Activated T-cell treated with anti-CD3 and anti-CD28 coated beads for 48 hours (primary cell): ENCODE data around the gene LRP1.

Experiments
- DNase-seq: peaks from one replicate; pipeline ENCODE4 v3.0.0-alpha.2; 2020; ENCODE audit warnings: low read depth

The LRP1 gene

DNA sequence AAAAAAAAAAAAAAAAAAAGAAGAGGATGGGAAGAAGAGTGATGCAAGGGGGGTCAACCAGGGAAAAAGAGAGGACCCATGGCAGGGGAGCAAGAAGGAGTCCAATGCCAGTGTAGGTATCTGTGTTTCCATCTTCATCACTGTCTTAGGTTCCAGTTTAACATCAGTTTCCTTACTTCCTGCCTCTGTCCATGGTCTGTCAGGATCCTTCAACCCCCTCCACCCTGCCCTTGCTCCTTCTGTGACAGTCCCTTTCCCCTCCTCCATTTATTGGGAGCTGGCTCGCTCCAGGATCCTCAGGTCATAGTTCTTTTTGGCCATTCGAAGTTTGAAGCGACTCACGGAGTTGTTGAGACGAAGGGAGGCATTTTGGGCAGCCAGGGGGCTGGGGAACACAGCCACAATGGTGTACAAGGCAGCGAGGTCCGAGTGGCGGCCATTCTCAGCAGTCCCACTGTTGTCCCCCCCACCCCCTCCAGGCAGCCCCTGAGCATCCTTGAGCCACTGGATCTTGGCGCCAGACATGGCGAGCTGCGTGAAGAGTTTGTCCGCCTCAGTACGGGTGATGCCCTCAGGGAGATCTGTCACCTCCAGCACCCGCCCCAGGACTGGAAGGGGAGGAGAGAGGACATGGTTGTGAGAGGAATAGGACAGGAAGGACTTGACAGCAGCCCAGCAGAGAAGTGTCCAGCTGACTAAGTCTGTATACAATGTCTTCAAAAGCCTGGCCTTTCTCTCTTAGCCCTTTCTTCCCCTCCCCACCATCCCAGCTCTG is 126.4 kb downstream of the LRP1 start:
- no peak for DNase-seq

DNA sequence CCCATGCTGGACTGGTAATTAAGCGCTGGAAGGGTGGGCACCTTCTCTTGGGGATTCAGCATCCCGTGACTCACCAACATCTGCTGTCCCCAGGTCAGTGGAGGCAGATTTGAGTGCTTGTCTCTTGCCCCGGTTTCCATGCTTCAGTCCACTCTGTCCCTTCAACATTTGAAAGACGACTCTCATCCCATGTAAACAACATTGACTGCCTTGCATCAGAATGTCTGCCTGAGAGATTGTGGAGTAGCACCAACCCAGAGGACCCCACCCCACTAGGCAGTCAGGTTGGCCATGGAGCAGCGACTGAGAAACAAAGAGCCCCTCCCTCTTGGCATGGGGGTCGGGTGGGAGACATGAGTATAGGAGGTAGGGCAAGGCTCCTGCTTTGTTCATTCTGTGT is 127.6 kb downstream of the LRP1 start:
- DNase-seq, result no peak

DNA sequence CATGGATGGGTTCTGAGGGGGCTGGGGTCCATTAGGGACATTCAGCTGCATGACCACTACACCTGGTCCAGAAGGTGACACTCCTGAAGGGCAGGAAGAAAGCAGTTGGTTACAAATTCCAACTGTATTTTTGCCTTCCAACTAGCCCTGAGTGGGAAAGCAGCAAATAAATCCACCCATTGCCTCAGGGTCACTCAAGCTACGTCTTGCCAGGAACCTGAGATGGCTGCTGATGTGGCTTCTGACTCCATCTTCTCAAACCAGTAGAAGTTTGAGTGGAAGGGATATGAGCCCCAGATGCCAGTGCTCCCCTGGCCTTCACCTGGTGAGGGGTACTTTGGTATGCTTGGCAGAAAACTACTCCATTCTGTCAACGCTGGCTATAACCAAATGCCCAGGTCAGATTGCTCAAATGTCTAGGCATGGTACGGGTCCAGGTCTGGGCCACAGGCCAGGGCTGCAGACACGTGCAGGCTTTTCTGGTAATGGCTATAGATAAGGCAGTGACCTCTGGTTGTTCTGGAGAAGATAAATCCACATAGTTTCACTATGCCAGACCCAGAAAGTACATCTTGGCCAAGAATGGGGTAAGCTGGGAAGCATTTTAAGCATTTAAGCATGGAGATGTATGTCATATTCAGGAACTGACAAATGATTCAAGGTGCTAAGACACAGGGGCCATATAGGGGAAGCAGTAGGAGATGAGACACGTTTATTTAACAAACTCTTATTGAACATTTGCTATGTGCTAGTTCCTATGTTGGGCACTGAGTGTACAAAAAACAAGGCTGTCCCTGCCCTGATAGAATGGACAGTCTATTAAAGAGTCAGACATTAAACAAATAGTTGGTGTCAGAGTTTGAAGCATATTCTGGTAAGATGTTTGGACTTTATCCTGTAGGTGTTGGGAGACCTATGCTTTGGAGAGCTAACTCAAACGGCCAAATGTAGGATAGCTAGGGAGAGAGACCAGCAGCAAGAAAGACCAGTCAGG is 131.0 kb downstream of the LRP1 start:
- DNase-seq, result no peak

DNA sequence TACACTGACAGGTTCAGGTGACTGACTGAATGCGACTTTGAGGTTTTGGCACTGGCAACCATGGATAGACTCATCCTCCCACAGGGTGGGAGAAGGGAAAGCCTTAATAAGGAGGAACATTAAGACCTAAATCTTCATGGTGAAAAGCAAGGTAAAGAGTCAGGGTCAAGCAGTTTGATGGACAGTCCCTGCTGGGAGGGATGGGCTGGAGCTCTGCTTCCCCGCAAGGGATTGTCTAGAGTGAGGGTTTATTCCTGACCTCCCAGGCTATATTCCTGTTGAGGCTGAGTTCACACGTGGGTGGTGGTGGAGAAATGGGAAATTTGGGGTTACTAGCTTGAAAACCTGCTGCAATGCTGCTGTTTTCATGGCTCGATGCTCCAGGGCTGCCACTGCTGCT is 132.1 kb downstream of the LRP1 start:
- DNase-seq, result no peak

DNA sequence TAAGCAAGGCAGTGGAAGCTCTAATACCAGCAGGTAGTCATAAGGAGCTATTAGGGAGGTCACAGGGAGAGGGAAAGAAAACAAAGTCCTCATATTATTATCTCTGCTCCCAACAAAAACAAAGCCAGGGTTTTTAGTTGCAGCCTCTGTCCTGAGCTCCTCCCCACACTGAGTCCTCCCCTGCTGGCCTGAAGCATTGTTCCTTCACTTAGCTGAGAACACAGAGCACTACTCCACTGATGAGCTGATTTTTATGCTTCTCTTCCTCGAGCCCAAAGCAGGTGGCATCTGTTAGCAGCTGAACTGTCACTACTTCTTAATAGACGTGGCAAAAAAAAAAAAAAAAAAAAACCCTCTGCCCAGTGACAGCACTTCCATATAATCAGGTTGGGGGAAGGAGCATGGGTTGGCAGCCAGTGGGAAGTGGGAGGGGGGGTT is 133.2 kb downstream of the LRP1 start:
- no peak for DNase-seq

DNA sequence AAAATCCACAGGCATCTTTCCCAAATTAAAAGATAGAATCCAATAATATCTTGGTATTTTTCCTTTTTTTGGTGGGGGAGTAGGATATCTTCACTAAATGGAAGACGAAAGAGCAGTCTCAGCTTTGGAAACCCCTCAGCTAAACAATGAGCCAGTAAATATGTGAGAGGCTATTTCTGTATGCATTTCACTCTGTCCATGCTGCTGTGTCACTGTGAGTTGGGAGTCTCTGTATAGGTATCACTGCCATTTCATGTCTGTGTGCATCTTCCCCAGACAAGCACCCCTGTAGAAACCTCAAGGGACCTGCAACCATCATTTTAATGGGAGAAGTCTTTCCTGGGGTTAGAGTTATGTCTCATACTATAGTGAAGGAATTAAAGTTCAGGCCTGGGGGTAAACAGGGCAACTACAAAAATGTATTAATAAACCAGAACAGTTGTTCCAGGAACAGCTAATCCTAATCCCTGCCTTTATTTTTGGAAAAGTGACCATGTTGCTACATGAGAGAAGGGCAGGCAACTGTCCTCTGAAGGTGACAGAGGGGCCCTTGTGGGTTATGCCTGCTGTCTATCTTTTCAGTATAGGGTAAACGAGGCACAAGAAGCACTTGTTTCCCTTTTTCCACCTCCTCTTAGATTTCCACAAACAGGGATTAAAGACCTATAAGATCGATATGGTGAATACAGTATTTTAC is 134.0 kb downstream of the LRP1 start:
- DNase-seq, result no peak
